AG04449 (cell line): ENCODE results near the gene MOB2.

Source experiments
- CTCF ChIA-PET: fragments of 350-600 bp; formaldehyde crosslinking; extraction: SDS; loops from one replicate; lab custom pipeline; 2021; ENCODE audit warnings: antibody characterized with exemption; lab: Yijun Ruan, JAX
- POLR2A ChIA-PET: fragments of 400-600, 350-600 bp; formaldehyde crosslinking; extraction: SDS; loops from one replicate; lab custom pipeline; 2020; ENCODE audit warnings: antibody characterized with exemption, inconsistent platforms; lab: Yijun Ruan, JAX
- DNase-seq: peaks from one replicate; pipeline ENCODE4 v3.0.0-alpha.2; 2010; ENCODE audit warnings: low read depth, low spot score
- H3K4me3 ChIP-seq: 2 replicates; pipeline ENCODE4 v1.5.1; 2011; ENCODE audit warnings: low read depth, mild to moderate bottlenecking, control low read depth, low read length
- TF ChIP-seq, protein P1 (sequence below): IDR thresholded peaks from one replicate; pipeline ENCODE4 v1.5.1; 2011; ENCODE audit warnings: mild to moderate bottlenecking, moderate library complexity, low read length, control low read depth, inconsistent platforms; ENCODE audit not compliant: insufficient read depth; ENCODE audit errors: missing control alignments

The MOB2 gene

DNA sequence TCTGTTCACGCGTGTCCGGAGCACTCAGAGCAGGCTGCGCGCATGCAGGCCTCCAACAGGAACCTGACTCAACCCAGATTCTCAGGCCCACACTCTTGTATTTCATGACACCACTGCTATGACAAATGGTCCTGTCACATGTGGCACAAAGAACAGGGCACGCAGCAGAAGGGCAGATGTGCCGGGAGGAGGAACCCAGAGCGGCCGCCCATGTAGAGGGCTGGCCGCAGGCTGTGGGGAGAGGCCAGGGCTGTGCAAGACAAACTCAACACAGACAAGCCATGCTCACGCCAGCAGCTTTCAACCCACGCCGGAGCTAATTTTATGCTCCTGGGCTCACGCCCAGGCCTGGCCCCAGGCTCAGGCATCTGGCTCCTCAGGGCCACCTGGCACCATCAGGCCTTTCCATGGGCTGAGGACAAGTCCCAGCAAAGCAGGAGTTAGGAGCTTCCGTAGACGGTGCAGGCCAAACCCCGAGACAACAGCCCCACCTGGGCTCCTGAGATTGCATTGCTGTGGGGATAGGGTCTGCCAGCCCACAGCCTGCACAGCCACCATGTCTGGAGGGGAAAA, 45.5 kb upstream of the MOB2 start:
- DNase-seq, result no peak
- TF ChIP-seq, protein P1, sequence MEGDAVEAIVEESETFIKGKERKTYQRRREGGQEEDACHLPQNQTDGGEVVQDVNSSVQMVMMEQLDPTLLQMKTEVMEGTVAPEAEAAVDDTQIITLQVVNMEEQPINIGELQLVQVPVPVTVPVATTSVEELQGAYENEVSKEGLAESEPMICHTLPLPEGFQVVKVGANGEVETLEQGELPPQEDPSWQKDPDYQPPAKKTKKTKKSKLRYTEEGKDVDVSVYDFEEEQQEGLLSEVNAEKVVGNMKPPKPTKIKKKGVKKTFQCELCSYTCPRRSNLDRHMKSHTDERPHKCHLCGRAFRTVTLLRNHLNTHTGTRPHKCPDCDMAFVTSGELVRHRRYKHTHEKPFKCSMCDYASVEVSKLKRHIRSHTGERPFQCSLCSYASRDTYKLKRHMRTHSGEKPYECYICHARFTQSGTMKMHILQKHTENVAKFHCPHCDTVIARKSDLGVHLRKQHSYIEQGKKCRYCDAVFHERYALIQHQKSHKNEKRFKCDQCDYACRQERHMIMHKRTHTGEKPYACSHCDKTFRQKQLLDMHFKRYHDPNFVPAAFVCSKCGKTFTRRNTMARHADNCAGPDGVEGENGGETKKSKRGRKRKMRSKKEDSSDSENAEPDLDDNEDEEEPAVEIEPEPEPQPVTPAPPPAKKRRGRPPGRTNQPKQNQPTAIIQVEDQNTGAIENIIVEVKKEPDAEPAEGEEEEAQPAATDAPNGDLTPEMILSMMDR, result no peak
- H3K4me3 ChIP-seq, result no peak overlapping the region
- CTCF ChIA-PET, result interaction anchor here (0.8 to 2.9 kb wide), 7 partner anchors 10 to 328 kb away, joined by 3 to 18 read pairs (median 4); no protein-coding TSS in a partner anchor
- POLR2A ChIA-PET, result interaction anchor here (0.6 to 1.5 kb wide), 2 partner anchors 21 to 41 kb away, joined by 3 read pairs; no protein-coding TSS in a partner anchor

DNA sequence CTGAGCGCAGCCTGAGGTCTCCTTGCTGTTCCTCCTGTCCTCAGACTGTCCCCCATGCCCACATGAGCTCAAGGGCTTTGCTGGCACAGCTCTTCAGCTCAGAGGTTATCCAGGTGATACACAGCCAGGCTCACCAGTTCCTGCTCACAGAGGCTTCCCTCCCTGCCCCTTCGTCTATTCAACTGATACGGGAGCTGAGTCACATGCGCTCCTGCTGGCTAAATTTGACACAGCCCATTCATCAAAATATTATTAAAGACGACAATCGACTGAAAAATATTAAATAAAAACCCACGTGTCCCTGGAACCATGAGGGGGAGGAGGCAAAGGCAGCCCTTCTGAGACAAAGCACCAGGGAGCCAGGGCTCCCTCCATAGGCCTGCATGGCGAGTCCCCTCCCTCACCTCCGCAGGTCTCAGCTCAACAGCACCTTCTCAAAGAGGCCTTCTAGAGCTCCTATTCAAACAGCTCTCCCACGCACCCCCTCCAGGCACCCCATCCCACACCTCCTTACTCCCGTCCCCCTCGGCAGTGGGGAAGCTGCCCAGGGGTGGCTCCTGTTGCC, 45.0 kb upstream of the MOB2 start:
- ChIA-PET CTCF (interaction anchor here (0.8 to 2.9 kb wide), 8 partner anchors 9 to 327 kb away, joined by 3 to 18 read pairs (median 4); no protein-coding TSS in a partner anchor), POLR2A (interaction anchor here (0.6 to 1.5 kb wide), 2 partner anchors 22 to 149 kb away, joined by 3 to 5 read pairs; no protein-coding TSS in a partner anchor)
- DNase-seq, result no peak
- no peak overlapping the region for H3K4me3 ChIP-seq
- TF ChIP-seq, protein P1, result no peak

DNA sequence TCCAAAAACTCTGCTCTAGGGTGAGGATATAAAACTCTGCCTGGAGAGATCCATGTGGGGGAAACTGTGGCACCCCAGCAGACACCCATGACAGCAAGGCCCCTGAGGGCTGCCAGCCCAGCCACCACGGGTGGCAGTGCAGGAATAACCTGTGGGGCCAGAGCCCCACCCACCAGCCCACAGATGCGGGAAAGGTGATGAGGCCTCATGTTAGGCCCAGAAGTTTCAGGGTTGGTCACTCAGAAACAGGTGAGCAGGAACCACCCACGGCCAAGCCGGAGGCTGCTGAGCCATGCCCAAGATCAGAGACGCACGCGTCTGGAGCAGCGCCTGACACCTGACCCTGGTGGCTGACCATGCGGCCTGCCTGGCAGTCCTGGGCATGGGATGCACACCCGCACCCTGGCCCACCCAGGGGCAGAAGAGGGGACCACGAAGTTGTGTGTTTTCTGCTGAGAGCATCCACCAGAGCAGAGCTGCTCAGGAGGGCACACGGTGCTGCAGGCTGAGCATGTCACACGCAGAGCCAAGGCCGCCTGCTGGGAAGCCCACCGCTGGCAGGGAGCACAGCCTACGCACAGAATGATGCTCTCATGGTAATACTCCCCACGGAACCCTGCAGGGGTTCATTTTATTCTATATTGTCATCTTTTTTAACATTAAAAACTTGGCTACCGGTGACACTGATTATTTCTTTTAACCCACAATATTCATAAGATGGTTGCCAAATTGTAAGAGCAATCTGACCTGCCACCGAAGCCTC, 44.3 kb upstream of the MOB2 start:
- ChIA-PET CTCF (interaction anchor here (0.8 to 2.9 kb wide), 6 partner anchors 12 to 122 kb away, joined by 3 to 18 read pairs (median 4); no protein-coding TSS in a partner anchor), POLR2A (interaction anchor here (0.6 kb wide), 1 partner anchor 148 kb away, joined by 5 read pairs; no protein-coding TSS in a partner anchor)
- no peak for DNase-seq
- no peak overlapping the region for H3K4me3 ChIP-seq
- TF ChIP-seq, protein P1, result no peak

DNA sequence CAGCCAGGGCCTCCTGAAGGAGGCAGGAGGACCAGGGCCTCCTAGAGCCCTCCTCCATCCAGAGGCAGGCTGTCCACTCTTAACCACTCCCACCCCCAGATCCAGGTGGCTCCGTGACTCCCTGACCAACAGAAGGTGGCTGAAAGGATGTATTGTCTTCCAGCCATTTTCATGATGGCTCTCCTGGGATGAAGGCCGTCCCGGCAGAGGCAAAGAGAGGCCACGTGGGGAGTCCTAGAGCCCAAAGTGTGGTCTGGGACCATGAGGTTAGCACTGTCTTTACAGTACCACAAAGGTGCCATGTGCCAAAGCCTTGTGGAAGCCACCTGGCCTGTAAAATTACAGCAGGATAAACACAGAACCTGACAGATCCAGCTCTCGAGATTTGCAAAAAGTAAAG, 43.2 kb upstream of the MOB2 start:
- H3K4me3 ChIP-seq, result no peak overlapping the region
- ChIA-PET CTCF (interaction anchor here (0.8 kb wide), 1 partner anchor 45 kb away, joined by 3 read pairs; no protein-coding TSS in a partner anchor), POLR2A (no interaction called here)
- DNase-seq, result no peak
- TF ChIP-seq, protein P1, result no peak

DNA sequence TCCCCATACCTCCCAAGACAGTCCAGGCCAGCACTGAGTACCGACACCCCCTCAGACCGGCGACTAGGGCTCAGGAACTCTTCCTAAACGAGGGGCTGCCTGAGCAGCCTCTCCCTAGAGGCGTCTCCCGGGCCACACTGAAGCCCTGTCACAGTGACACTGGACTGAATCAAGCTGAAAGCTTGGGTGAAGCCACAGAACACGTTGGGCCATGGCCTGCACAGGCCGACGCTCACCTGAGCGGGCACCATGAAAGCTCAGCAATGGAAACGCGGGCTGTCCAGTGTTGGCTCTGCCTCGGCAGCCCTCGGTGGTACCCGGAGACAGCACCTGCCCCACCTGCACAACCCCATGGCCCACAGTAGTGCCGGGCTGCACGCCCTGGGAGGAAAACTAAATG, 42.7 kb upstream of the MOB2 start:
- no peak for DNase-seq
- ChIA-PET CTCF (interaction anchor here (1.0 kb wide), 1 partner anchor 13 kb away, joined by 6 read pairs; no protein-coding TSS in a partner anchor), POLR2A (no interaction called here)
- no peak overlapping the region for H3K4me3 ChIP-seq
- TF ChIP-seq, protein P1, result no peak
